Measurements from ENCODE around the gene COX6A2. TPM values are rescaled to one million over a fixed set of nuclear protein-coding genes. Genes with fewer than 3 reads are reported as not detected.

The COX6A2 gene
- total RNA-seq, 1 donor from 2014 or later: not detected

Other genes starting within 250 kb of the COX6A2 start
- gene FUS, start 248.2 kb downstream of the COX6A2 start, total RNA-seq (ENCODE audit: insufficient read depth, low replicate concordance): 104 TPM
- 16.1 TPM for gene PYCARD, start 225.6 kb downstream of the COX6A2 start, total RNA-seq (ENCODE audit: insufficient read depth, low replicate concordance)
- gene TRIM72, start 214.2 kb downstream of the COX6A2 start, total RNA-seq (ENCODE audit: insufficient read depth, low replicate concordance): 0.72 TPM
- not detected for gene PYDC1, start 211.2 kb downstream of the COX6A2 start, total RNA-seq (ENCODE audit: insufficient read depth, low replicate concordance)
- gene ITGAM, start 168.4 kb downstream of the COX6A2 start, total RNA-seq (ENCODE audit: insufficient read depth, low replicate concordance): 14.9 TPM
- gene ITGAX, start 73.2 kb downstream of the COX6A2 start, total RNA-seq (ENCODE audit: insufficient read depth, low replicate concordance): 8.9 TPM
- gene ITGAD, start 35.0 kb downstream of the COX6A2 start, total RNA-seq (ENCODE audit: insufficient read depth, low replicate concordance): not detected
- 0.96 TPM for gene ZNF843, start 14.4 kb upstream of the COX6A2 start, total RNA-seq (ENCODE audit: insufficient read depth, low replicate concordance)
- gene ARMC5, start 31.1 kb upstream of the COX6A2 start, total RNA-seq (ENCODE audit: insufficient read depth, low replicate concordance): 8.2 TPM
- 83.3 TPM for gene TGFB1I1, start 43.8 kb upstream of the COX6A2 start, total RNA-seq (ENCODE audit: insufficient read depth, low replicate concordance)
- 2.9 TPM for gene SLC5A2, start 54.8 kb upstream of the COX6A2 start, total RNA-seq (ENCODE audit: insufficient read depth, low replicate concordance)
- 68.1 TPM for gene RUSF1, start 80.0 kb upstream of the COX6A2 start, total RNA-seq (ENCODE audit: insufficient read depth, low replicate concordance)
- gene AHSP, start 99.5 kb upstream of the COX6A2 start, total RNA-seq (ENCODE audit: insufficient read depth, low replicate concordance): 61.6 TPM

Data from umbilical cord (tissue), 1 donor.